ENCODE results near the gene ADAT1. TPM values are rescaled to one million over a fixed set of nuclear protein-coding genes. Genes with fewer than 3 reads are reported as not detected.

The ADAT1 gene
- polyA plus RNA-seq, 1 of the 3 experiments (the other 2 are of a cell fraction), result 51.1 TPM

- peaks cover 38% of the 10 kb centered on the region for H4K20me1 ChIP-seq (ENCODE audit: insufficient read depth)
- POLR2A ChIA-PET, result no interaction called here
- H3K9me2 ChIP-seq, result no peaks in the 10 kb centered on the region
- H3K4me3 ChIP-seq (ENCODE audit: low read depth in 2 of 2, low read length in 1 of 2), result no peak overlapping the region
- peak overlapping the region; percentile 19; the same call in 1 of the 2 replicates for H3K9ac ChIP-seq
- H3K9me3 ChIP-seq, result no peaks in the 10 kb centered on the region
- H3K79me2 ChIP-seq (ENCODE audit: insufficient read depth), result peaks cover 65% of the 10 kb centered on the region
- H3K4me1 ChIP-seq (ENCODE audit: control insufficient read depth in 1 of 2, insufficient read depth in 2 of 2, low read depth in 1 of 2, low read length in 1 of 2), result peaks cover 12 to 15% of the 10 kb centered on the region in 2 experiments; a peak in 2 of 4 replicates
- peak overlapping the region; percentile 61 for H3K4me2 ChIP-seq
- H3K27ac ChIP-seq (ENCODE audit: low read depth in 2 of 2, low read length in 1 of 2), result peak overlapping the region; percentile 25 to 83; a peak in 3 of 4 replicates
- H3K36me3 ChIP-seq (replicated peaks in 1 of 2; ENCODE audit: control insufficient read depth in 1 of 2, insufficient read depth in 2 of 2, low read length in 1 of 2), result peaks cover 41 to 45% of the 10 kb centered on the region in 2 experiments
- no peak for TF ChIP-seq EP300 (IDR thresholded peaks at IDR 0.05; ENCODE audit: borderline replicate concordance in 1 of 2, low read depth in 1 of 2, low read length in 1 of 2)
- peak; percentile 62 for TF ChIP-seq TCF12 (IDR thresholded peaks at IDR 0.05)
- no peak for TF ChIP-seq ELF1 (IDR thresholded peaks at IDR 0.05)
- WGBS (ENCODE audit: low lambda C conversion rate), result 11% methylated on average over 1 of the region's 1 CpG
- H3K27me3 ChIP-seq (ENCODE audit: insufficient read depth), result no peaks in the 10 kb centered on the region
- peaks cover 23% of the 10 kb centered on the region for H3F3A ChIP-seq (replicated peaks; ENCODE audit: insufficient read depth)
- peak; percentile 30 for DNase-seq
- 0 out of 2 replicates have a peak overlapping the region, but pooled peaks have one; percentile 8 for H2AFZ ChIP-seq (ENCODE audit: low read depth)
- CTCF ChIA-PET, result no interaction called here
Measured at GRCh38 chr16:75653922-75654321, 30.8 kb upstream of the ADAT1 start.

GRCh38 chr16:75648265-75649076, 25.4 kb upstream of the ADAT1 start:
- peak overlapping the region; percentile 91 for H2AFZ ChIP-seq (ENCODE audit: low read depth)
- peak overlapping the region; percentile 93 for H3K4me2 ChIP-seq
- H3K9me3 ChIP-seq, result no peaks in the 10 kb centered on the region
- no peaks in the 10 kb centered on the region for H3K27me3 ChIP-seq (ENCODE audit: insufficient read depth)
- ChIA-PET CTCF (interaction anchor here (0.7 to 1.4 kb wide), 4 partner anchors 27 to 409 kb away, joined by 3 read pairs; no protein-coding TSS in a partner anchor), POLR2A (interaction anchor here (0.6 to 1.4 kb wide), 2 partner anchors 18 to 174 kb away, joined by 3 to 7 read pairs; no protein-coding TSS in a partner anchor)
- peaks cover 18 to 20% of the 10 kb centered on the region in 2 experiments for H3K36me3 ChIP-seq (replicated peaks in 1 of 2; ENCODE audit: control insufficient read depth in 1 of 2, insufficient read depth in 2 of 2, low read length in 1 of 2)
- H3K4me3 ChIP-seq (ENCODE audit: low read depth in 2 of 2, low read length in 1 of 2), result peak overlapping the region; percentile 88 to 90
- H3K4me1 ChIP-seq (ENCODE audit: control insufficient read depth in 1 of 2, insufficient read depth in 2 of 2, low read depth in 1 of 2, low read length in 1 of 2), result peaks cover 9 to 21% of the 10 kb centered on the region in 2 experiments; a peak in 3 of 4 replicates
- H4K20me1 ChIP-seq (ENCODE audit: insufficient read depth), result peaks cover 41% of the 10 kb centered on the region
- H3K27ac ChIP-seq (ENCODE audit: low read depth in 2 of 2, low read length in 1 of 2), result peak overlapping the region; percentile 72 to 92
- DNase-seq, result peak; percentile 85
- peak overlapping the region; percentile 97 for H3K9ac ChIP-seq
- under 1% methylated on average over 35 of the region's 62 CpGs for WGBS (ENCODE audit: low lambda C conversion rate)
- H3K9me2 ChIP-seq, result no peaks in the 10 kb centered on the region
- TF ChIP-seq POLR2AphosphoS5 (IDR thresholded peaks at IDR 0.05; ENCODE audit: low read depth, low read length), result peak; percentile 52; the same call in 1 of the 2 replicates
- peak; percentile 89 for TF ChIP-seq YY1 (IDR thresholded peaks at IDR 0.05; ENCODE audit: low read depth)
- TF ChIP-seq FOXJ3 (CRISPR knock-in tag; IDR thresholded peaks at IDR 0.05), result no peak
- TF ChIP-seq MAX (IDR thresholded peaks at IDR 0.05; ENCODE audit: low read depth), result peak; percentile 7; the same call in 1 of the 2 replicates
- H3K79me2 ChIP-seq (ENCODE audit: insufficient read depth), result peaks cover 97% of the 10 kb centered on the region
- peaks cover 9% of the 10 kb centered on the region for H3F3A ChIP-seq (replicated peaks; ENCODE audit: insufficient read depth)

- Histone ChIP-seq H3K4me3 (ENCODE audit: low read depth in 2 of 2, low read length in 1 of 2) (peak within 1 kb of the TSS; percentile 88 to 90), H3K27ac (ENCODE audit: low read depth in 2 of 2, low read length in 1 of 2) (peak within 1 kb of the TSS; percentile 72 to 92), H3K4me2 (peak within 1 kb of the TSS; percentile 93), H3K79me2 (ENCODE audit: insufficient read depth) (peaks cover 97% of the 10 kb centered on the region), H3K36me3 (replicated peaks in 1 of 2; ENCODE audit: control insufficient read depth in 1 of 2, insufficient read depth in 2 of 2, low read length in 1 of 2) (peaks cover 25 to 26% of the 10 kb centered on the region in 2 experiments), H3K27me3 (ENCODE audit: insufficient read depth) (no peaks in the 10 kb centered on the region), H3K9ac (peak within 1 kb of the TSS; percentile 97), H3K4me1 (ENCODE audit: control insufficient read depth in 1 of 2, insufficient read depth in 2 of 2, low read depth in 1 of 2, low read length in 1 of 2) (peaks cover 6 to 18% of the 10 kb centered on the region in 2 experiments; a peak in 3 of 4 replicates), H4K20me1 (ENCODE audit: insufficient read depth) (peaks cover 38% of the 10 kb centered on the region), H3K9me2 (no peaks in the 10 kb centered on the region), H3K9me3 (no peaks in the 10 kb centered on the region), H3F3A (replicated peaks; ENCODE audit: insufficient read depth) (peaks cover 1% of the 10 kb centered on the region), H2AFZ (ENCODE audit: low read depth) (peak within 1 kb of the TSS; percentile 91)
- ChIA-PET CTCF (interaction anchor here (1.2 to 1.4 kb wide), 2 partner anchors 116 to 409 kb away, joined by 3 read pairs; no protein-coding TSS in a partner anchor), POLR2A (interaction anchor here (0.6 to 1.9 kb wide), 3 partner anchors 17 to 174 kb away, joined by 3 to 7 read pairs (median 5); partner anchors contain the start of gene ADAT1)
- WGBS (ENCODE audit: low lambda C conversion rate), result 0% methylated on average over 16 of the region's 76 CpGs
- peak; percentile 98 for DNase-seq
- TF ChIP-seq, protein P1, sequence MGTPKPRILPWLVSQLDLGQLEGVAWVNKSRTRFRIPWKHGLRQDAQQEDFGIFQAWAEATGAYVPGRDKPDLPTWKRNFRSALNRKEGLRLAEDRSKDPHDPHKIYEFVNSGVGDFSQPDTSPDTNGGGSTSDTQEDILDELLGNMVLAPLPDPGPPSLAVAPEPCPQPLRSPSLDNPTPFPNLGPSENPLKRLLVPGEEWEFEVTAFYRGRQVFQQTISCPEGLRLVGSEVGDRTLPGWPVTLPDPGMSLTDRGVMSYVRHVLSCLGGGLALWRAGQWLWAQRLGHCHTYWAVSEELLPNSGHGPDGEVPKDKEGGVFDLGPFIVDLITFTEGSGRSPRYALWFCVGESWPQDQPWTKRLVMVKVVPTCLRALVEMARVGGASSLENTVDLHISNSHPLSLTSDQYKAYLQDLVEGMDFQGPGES (IDR thresholded peaks at IDR 0.05; ENCODE audit: low read depth, low read length), result no peak
- TF ChIP-seq MXI1 (IDR thresholded peaks at IDR 0.05; ENCODE audit: low read depth, low read length) (peak; percentile 96), MAX (IDR thresholded peaks at IDR 0.05; ENCODE audit: low read depth) (peak; percentile 65; the same call in 1 of the 2 replicates), POLR2AphosphoS5 (IDR thresholded peaks at IDR 0.05; ENCODE audit: low read depth, low read length) (peak; percentile 90; the same call in 1 of the 2 replicates), SIN3A (IDR thresholded peaks at IDR 0.05; ENCODE audit: borderline replicate concordance, low read depth, low read length) (peak; percentile 63; the same call in 1 of the 2 replicates), REST (IDR thresholded peaks at IDR 0.05; ENCODE audit: low read depth, low read length) (no peak)
Measured at GRCh38 chr16:75647492-75648264, 24.6 kb upstream of the ADAT1 start, which contains the start of the genes KARS1 and TERF2IP. KARS1 (minus strand) TSS chr16:75647665; CDS start chr16:75647639, 26 bp downstream. TERF2IP (plus strand) TSS chr16:75647773; CDS start chr16:75647883, 110 bp downstream.
